Hepatocyte (in vitro differentiated cells): ENCODE measurements around the gene DOCK7.

ENCODE experiments used
- CTCF ChIP-seq: fragments of 200-600 bp; sonication (generic); IDR thresholded peaks from 2 replicates; pipeline ENCODE4 v1.5.1; 2016; ENCODE audit warnings: antibody characterized with exemption, mild to moderate bottlenecking; ENCODE audit not compliant: poor library complexity
- EZH2 ChIP-seq: fragments of 200-600 bp; sonication (generic); IDR thresholded peaks from 2 replicates; pipeline ENCODE4 v1.6.1; 2016; ENCODE audit warnings: antibody characterized with exemption, mild to moderate bottlenecking, borderline replicate concordance
- EZH2phosphoT487 ChIP-seq: fragments of 200-600 bp; sonication (generic); IDR thresholded peaks from one replicate; pipeline ENCODE4 v1.6.1; 2018; ENCODE audit warnings: antibody characterized with exemption, mild to moderate bottlenecking, low read depth, moderate library complexity; ENCODE audit not compliant: unreplicated experiment, severe bottlenecking

DNA sequence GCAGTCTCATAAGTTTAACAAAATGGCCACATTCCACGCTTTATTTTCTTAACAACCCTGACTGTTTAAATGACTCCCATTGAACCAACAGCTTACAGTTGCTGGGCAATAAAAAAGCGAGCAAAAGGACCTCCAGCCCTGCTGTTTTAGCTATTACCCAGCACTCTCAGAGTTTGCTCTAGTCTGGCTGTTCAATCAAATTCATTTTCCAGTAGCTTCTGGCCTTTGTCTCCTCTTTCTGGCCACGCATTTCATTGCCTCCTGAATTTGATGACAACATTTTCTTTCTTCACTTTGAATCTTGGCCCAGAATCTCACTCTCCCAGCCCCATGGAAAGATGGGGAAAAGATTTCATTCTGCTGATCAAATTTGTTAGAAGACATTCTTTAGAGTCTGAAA is 44.1 kb upstream of the DOCK7 start:
- peak; percentile 33 for TF ChIP-seq CTCF
- no peak for TF ChIP-seq EZH2
- no peak for TF ChIP-seq EZH2phosphoT487
